GM12801 (cell line): ENCODE data around the gene TRIM2.

Experiments used
- TF ChIP-seq, protein P1 (sequence below): IDR thresholded peaks from one replicate; pipeline ENCODE4 v1.5.1; 2011; ENCODE audit warnings: control low read depth; ENCODE audit not compliant: insufficient read length; ENCODE audit errors: extremely low read depth

Gene TRIM2

DNA sequence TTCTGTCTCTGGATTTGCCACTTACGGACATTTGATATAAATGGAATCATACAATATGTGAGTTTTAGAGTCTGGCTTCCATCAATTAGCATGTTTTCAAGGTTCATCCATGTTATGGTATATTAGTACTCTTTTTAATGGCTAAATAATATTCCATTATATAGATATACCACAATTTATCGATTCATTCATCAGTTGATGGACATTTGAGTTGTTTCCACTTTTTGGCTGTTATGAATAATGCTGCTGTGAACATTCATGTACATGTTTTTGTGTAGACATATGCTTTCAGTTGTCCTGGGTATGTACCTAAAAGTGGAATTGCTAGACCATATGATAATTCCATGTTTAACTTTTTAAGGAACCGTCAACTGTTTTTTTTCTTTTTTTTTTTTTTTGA, 79.0 kb downstream of the TRIM2 start:
- TF ChIP-seq, protein P1, sequence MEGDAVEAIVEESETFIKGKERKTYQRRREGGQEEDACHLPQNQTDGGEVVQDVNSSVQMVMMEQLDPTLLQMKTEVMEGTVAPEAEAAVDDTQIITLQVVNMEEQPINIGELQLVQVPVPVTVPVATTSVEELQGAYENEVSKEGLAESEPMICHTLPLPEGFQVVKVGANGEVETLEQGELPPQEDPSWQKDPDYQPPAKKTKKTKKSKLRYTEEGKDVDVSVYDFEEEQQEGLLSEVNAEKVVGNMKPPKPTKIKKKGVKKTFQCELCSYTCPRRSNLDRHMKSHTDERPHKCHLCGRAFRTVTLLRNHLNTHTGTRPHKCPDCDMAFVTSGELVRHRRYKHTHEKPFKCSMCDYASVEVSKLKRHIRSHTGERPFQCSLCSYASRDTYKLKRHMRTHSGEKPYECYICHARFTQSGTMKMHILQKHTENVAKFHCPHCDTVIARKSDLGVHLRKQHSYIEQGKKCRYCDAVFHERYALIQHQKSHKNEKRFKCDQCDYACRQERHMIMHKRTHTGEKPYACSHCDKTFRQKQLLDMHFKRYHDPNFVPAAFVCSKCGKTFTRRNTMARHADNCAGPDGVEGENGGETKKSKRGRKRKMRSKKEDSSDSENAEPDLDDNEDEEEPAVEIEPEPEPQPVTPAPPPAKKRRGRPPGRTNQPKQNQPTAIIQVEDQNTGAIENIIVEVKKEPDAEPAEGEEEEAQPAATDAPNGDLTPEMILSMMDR = no peak

DNA sequence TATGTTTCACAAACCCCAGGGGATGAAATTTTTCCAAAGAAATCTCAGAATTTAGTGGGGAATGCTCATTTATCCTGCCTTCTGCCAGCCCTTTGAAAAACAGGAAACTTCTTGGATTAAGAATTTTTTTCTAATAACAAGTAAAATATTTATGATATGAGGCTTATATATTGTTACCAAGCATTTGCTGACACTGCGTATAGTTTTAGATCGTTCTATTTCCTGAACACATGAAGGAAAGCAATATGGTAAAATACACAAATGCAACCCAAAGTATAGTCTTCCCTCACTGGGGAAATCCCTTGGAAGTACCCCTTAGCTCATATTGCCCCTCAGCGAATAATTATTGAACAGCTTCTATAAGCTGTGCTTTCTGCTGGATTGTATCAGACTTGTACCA, 85.9 kb downstream of the TRIM2 start:
- TF ChIP-seq, protein P1 = no peak

DNA sequence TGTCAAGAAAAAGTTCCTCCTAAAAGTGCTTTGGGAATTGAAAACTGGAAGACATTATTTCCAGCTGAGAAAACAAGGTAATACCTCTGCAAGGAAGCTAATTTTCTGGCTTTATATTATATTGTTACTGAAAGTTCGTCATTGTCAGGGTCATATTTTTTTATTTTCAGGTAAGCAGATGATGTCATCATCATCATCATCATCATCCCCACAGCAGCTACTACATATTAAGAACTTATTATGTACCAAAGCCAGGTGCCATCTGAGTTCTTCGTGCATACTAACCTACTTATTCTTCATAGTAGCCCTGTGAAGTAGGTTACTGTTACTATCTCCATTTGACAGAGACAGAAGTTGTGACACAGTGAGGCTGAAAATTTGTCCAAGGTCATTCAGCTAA, 87.3 kb downstream of the TRIM2 start:
- TF ChIP-seq, protein P1 = no peak

DNA sequence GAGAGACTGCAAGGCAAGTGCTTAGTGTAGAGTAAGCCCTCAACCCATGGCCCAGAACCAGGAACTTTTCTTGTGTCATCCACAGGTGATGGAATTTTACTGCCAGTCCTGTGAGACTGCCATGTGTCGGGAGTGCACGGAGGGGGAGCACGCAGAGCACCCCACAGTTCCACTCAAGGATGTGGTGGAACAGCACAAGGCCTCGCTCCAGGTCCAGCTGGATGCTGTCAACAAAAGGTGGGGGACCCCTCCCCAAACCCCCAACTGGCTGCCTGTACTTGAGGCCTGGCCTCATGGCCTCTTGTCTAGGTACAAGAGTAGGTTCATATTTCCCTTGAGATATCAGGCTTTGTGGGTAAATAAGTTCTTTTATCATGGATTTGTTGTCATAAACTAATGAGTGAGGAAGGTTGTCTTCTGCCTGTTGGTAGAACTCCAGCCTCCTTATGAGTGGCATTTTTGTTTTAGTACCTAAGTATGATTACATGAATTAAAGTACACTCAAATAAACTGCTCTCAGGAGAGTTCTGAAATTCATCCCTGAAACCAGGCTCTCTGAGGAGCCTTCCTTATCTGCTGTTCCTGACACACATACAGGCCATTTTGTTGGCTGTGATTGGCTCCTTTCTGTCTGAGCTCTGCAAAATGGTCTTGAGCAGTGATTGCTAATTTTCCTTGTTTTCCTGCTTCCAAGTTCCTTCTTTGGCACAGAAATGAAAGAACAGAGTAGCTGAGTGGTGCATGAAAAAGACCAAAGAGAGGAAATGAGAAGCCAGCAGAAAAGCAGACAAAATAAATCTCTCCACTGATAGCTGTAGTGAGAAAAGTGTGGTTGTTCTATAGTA, 88.9 kb downstream of the TRIM2 start:
- TF ChIP-seq, protein P1 = no peak

DNA sequence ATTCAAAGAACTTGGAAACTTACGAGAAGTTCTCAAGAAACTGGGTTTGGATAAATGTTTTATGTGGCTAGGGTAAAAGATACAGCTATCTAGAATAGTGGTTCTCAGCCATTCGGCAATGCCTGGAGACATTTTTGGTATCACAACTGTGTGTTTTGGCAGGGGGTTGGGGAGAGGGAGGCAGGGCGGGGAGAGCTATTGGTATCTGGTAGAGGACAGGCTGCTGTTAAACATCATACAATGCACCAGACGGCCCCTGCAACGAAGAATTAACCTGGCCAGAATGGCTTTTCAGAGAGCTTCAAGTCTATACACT, 89.5 kb downstream of the TRIM2 start:
- TF ChIP-seq, protein P1 = no peak

DNA sequence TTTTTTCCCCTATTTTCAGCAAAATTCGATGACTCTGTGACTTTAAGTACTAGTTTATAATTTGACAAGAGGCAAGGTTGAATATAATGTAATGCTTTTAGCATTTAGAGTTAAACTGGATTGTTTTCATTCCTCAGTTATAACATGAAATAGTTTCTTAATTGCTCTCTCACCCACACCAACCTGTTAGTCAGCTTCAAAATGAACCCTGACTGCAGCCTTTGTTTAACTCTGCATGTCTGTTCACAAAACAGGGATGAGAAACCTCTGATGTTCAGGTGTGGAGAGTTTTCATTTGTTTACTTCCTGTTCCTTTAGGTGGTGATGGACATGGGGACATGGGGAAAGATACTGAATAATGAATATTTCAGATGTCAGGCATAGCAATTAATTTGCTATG, 90.4 kb downstream of the TRIM2 start:
- TF ChIP-seq, protein P1 = no peak

DNA sequence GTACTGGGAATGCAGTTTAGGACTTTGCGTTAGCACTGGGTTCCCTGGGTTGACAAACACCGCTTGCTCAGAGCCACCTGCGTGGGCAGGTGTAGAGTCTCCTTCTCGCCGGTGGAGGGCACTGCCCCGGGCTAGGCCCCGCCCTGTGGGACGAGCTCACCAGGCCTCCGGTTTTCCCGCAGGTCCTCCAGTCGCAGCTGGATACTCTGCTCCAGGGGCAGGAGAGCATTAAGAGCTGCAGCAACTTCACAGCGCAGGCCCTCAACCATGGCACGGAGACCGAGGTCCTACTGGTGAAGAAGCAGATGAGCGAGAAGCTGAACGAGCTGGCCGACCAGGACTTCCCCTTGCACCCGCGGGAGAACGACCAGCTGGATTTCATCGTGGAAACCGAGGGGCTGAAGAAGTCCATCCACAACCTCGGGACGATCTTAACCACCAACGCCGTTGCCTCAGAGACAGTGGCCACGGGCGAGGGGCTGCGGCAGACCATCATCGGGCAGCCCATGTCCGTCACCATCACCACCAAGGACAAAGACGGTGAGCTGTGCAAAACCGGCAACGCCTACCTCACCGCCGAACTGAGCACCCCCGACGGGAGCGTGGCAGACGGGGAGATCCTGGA, 91.0 kb downstream of the TRIM2 start:
- TF ChIP-seq, protein P1 = no peak
